ENCODE measurements around the gene CENPL. TPM values are rescaled to one million over a fixed set of nuclear protein-coding genes. Genes with fewer than 3 reads are reported as not detected.

CENPL gene, protein sequence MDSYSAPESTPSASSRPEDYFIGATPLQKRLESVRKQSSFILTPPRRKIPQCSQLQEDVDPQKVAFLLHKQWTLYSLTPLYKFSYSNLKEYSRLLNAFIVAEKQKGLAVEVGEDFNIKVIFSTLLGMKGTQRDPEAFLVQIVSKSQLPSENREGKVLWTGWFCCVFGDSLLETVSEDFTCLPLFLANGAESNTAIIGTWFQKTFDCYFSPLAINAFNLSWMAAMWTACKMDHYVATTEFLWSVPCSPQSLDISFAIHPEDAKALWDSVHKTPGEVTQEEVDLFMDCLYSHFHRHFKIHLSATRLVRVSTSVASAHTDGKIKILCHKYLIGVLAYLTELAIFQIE
- 10 to 100 TPM in 1 of 4 donors, 1 to 10 TPM in 1, under 1 TPM in 1, not detected in 1; 0.51 to 24.2 (median 4.7) TPM for total RNA-seq

DNA sequence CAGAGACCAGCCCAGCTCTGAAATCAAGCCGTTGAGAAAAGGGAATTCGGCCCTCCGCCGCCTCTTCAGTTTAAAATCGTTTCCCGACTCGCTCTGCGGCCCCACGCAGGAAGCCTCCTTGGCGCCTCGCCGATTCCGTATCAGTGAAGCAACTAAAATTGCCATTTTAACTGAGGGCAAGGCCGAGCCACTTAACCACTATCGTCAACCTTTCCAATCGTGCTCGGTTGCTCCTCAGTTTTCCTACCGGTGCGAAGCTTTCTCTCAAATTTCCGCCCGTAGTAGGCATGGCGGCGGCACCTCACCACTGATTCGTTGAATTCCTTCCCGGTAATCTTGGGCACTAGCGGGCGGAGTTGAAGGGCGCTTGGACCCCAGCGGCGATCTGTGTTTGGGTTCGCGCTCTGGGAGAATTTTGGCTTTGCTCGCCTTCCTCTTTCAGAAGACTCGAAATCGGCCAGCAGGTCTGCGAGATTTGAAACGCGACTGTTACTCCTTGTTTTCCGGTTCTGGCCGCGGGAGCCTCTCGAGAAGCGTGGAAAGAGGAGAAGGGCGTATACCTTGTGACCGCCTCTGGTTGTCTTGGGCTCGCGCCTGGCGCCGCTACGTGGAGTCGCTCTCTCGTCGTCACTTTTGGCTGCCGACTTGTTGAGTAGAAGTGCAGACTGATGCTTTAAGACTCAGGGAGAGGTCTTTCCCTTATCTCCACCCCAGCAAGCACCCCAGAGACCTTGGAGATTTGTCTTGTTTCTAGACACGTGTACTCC lies at the start of gene CENPL, which contains the start of gene DARS2:
Gene CENPL (minus strand): TSS at position 569 of the 767 bp plus-strand sequence. CDS start 13,584 bp downstream, outside the sequence.
Gene DARS2 (plus strand): TSS at position 359 of the 767 bp plus-strand sequence. CDS start 557 bp downstream, outside the sequence.
- Histone ChIP-seq H3K27ac (peak within 1 kb of the TSS; percentile 95 to 98), H3K4me3 (peak within 1 kb of the TSS; percentile 77 to 81), H3K4me1 (no peaks in the 10 kb centered on the region), H3K9me3 (no peaks in the 10 kb centered on the region), H3K27me3 (no peaks in the 10 kb centered on the region), H3K36me3 (no peaks in the 10 kb centered on the region)
- TF ChIP-seq POLR2A (IDR thresholded peaks at IDR 0.05) (peak in 1 of 2 donors; percentile 38), CTCF (IDR thresholded peaks at IDR 0.05) (peak in 1 of 4 experiments; percentile 15)
- DNase-seq: peak; percentile 95 to 97
- intact Hi-C loops (cut with DNase I; ENCODE audit: low total_unique reads): loop anchor here (10.0 kb wide), 1 partner anchor 400 kb away; no protein-coding TSS in a partner anchor

- no peaks in the 10 kb centered on the region for H3K36me3 ChIP-seq
- intact Hi-C loops (cut with DNase I; ENCODE audit: low total_unique reads): no loop called here
- H3K27me3 ChIP-seq: no peaks in the 10 kb centered on the region
- DNase-seq: no peak
- H3K9me3 ChIP-seq: no peaks in the 10 kb centered on the region
- no peak overlapping the region for H3K4me3 ChIP-seq
- H3K27ac ChIP-seq: no peak overlapping the region
- no peaks in the 10 kb centered on the region for H3K4me1 ChIP-seq
- TF ChIP-seq CTCF (IDR thresholded peaks at IDR 0.05) (no peak), POLR2A (IDR thresholded peaks at IDR 0.05) (no peak)
These were observed 46.8 kb upstream of the CENPL start for GRCh38 chr1:173871500-173871899.

DNA sequence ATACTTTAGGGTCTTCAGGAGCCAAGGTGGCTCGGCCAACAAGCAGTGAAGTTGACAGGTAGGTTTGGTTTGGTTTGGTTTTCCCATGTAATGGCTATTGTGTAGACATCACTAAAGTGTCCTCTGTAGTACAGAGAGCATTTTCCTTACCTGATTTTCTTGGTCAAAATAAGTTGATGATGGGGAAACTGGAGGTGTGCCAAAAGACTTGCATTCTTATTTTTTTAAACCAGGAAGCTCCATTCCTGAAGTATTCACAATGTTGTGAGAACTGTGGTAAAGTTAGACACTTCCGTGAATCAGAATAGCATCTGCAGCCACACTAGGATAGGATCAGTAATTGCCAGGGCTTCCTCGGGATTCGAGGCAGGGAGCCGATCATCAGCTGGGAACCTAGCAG lies 46.4 kb upstream of the CENPL start:
- H3K36me3 ChIP-seq: no peaks in the 10 kb centered on the region
- no peak overlapping the region for H3K27ac ChIP-seq

GRCh38 chr1:173870252-173871075 lies 45.8 kb upstream of the CENPL start:
- Histone ChIP-seq H3K27ac (no peak overlapping the region), H3K27me3 (no peaks in the 10 kb centered on the region), H3K9me3 (no peaks in the 10 kb centered on the region), H3K4me3 (no peak overlapping the region), H3K4me1 (no peaks in the 10 kb centered on the region), H3K36me3 (no peaks in the 10 kb centered on the region)
- DNase-seq: no peak
- TF ChIP-seq POLR2A (IDR thresholded peaks at IDR 0.05): no peak
- TF ChIP-seq CTCF (IDR thresholded peaks at IDR 0.05): no peak
- intact Hi-C loops (cut with DNase I; ENCODE audit: low total_unique reads): no loop called here

More for the DNA sequence above, 46.4 kb upstream of the CENPL start:
- Histone ChIP-seq H3K4me3 (no peak overlapping the region), H3K4me1 (no peaks in the 10 kb centered on the region), H3K9me3 (no peaks in the 10 kb centered on the region), H3K27me3 (no peaks in the 10 kb centered on the region)
- intact Hi-C loops (cut with DNase I; ENCODE audit: low total_unique reads): no loop called here
- DNase-seq: no peak
- no peak for TF ChIP-seq CTCF (IDR thresholded peaks at IDR 0.05)
- TF ChIP-seq POLR2A (IDR thresholded peaks at IDR 0.05): no peak
